ENCODE measurements around the gene RPL27. TPM values are rescaled to one million over a fixed set of nuclear protein-coding genes. Genes with fewer than 3 reads are reported as not detected.

RPL27 gene
- total and polyA plus RNA-seq, 2 of the 13 experiments (the other 11 are each of a cell fraction or from before 2014, with no cell fraction given) = 1,585 to 5,840 TPM

- TF ChIP-seq CREB3 (CRISPR knock-in tag; IDR thresholded peaks at IDR 0.05) (peak; percentile 93), ATF7 (IDR thresholded peaks at IDR 0.05) (no peak), ATF7 (CRISPR knock-in tag; IDR thresholded peaks at IDR 0.05) (peak; percentile 80; the same call in 1 of the 2 replicates), SMARCE1 (IDR thresholded peaks at IDR 0.05; ENCODE audit: borderline replicate concordance) (no peak), RAD51 (IDR thresholded peaks at IDR 0.05; ENCODE audit: borderline replicate concordance) (no peak), ARID4A (CRISPR knock-in tag; IDR thresholded peaks at IDR 0.05; ENCODE audit: borderline replicate concordance) (peak; percentile 97), ZMYM2 (CRISPR knock-in tag; IDR thresholded peaks at IDR 0.05) (no peak), ZFP36L2 (CRISPR knock-in tag; IDR thresholded peaks at IDR 0.05) (no peak), ZBTB7A (CRISPR knock-in tag; IDR thresholded peaks at IDR 0.05) (peak; percentile 59; the same call in 1 of the 2 replicates), ZNF557 (CRISPR knock-in tag; IDR thresholded peaks at IDR 0.05) (peak; percentile 84; the same call in 1 of the 2 replicates), NFYB (CRISPR knock-in tag; IDR thresholded peaks at IDR 0.05) (0 out of 2 replicates have a peak, but pooled peaks have one; percentile 15), NCOA5 (CRISPR knock-in tag; IDR thresholded peaks at IDR 0.05) (no peak), CHD2 (IDR thresholded peaks at IDR 0.05; ENCODE audit: low read depth, low read length) (no peak), HHEX (CRISPR knock-in tag; IDR thresholded peaks at IDR 0.05) (no peak), ZNF280B (CRISPR knock-in tag; IDR thresholded peaks at IDR 0.05; ENCODE audit: borderline replicate concordance) (peak; percentile 93), NPAS2 (CRISPR knock-in tag; IDR thresholded peaks at IDR 0.05; ENCODE audit: borderline replicate concordance) (no peak), MIXL1 (CRISPR knock-in tag; IDR thresholded peaks at IDR 0.05) (0 out of 2 replicates have a peak, but pooled peaks have one; percentile 7), ZSCAN31 (CRISPR knock-in tag; IDR thresholded peaks at IDR 0.05; ENCODE audit: low read depth) (peak; percentile 89; the same call in 1 of the 2 replicates), ZNF576 (CRISPR knock-in tag; IDR thresholded peaks at IDR 0.05) (no peak), GATAD2A (CRISPR knock-in tag; IDR thresholded peaks at IDR 0.05) (no peak), ESRRA (CRISPR knock-in tag; IDR thresholded peaks at IDR 0.05; ENCODE audit: low read depth) (peak; percentile 65; the same call in 1 of the 2 replicates)
These were observed 23.7 kb downstream of the RPL27 start, which contains the start of gene VAT1 (continued) for GRCh38 chr17:43021741-43022512.

Data from HepG2 (cell line).